DOHH2 (cell line): ENCODE data around the gene GFPT2.

Experiments
- CTCF ChIP-seq: fragments of 200-600 bp; sonication (generic); IDR thresholded peaks from one replicate; pipeline ENCODE4 v1.5.1; 2014; ENCODE audit warnings: antibody characterized with exemption, mild to moderate bottlenecking, low read depth, low read length; ENCODE audit not compliant: poor library complexity, severe bottlenecking
- EZH2phosphoT487 ChIP-seq: fragments of 200-600 bp; sonication (generic); IDR thresholded peaks from 2 replicates; pipeline ENCODE4 v1.6.1; 2017; ENCODE audit warnings: borderline replicate concordance, mild to moderate bottlenecking, antibody characterized with exemption, low read length, moderate library complexity, mixed read lengths

- TF ChIP-seq CTCF (no peak), EZH2phosphoT487 (no peak)
Measured at GRCh38 chr5:180378438-180379344, 25.6 kb upstream of the GFPT2 start.
